Adrenal gland (tissue), 5 donors: Measurements from ENCODE around the gene CEP72.

Source experiments
- CTCF ChIP-seq, 6 experiments: fragments of 450-650 bp in 4 of 6; fragments of 200-600 bp in 2 of 6; sonication (generic) in 1 of 6; IDR thresholded peaks; 1 replicate in 5 of 6; 2 replicates in 1 of 6; pipeline versions ENCODE4 v1.5.1 to v1.8.0; 2016 to 2021; ENCODE audit warnings: antibody characterized with exemption in 6 of 6, mild to moderate bottlenecking in 2 of 6, moderate library complexity in 1 of 6
- POLR2A ChIP-seq, 2 donors: fragments of 450-650 bp; IDR thresholded peaks; one replicate each; pipeline ENCODE4 v1.6.1; 2017; ENCODE audit warnings: antibody characterized with exemption in 2 of 2, mild to moderate bottlenecking in 2 of 2, moderate library complexity in 1 of 2
- donor health status: DM: no; HTN: no; CAD: no.

- no peak for TF ChIP-seq CTCF (IDR thresholded peaks at IDR 0.05)
- TF ChIP-seq POLR2A (IDR thresholded peaks at IDR 0.05), result no peak
These were observed 62.5 kb downstream of the CEP72 start for GRCh38 chr5:674630-675011.
